Testis (tissue), 3 donors: ENCODE data around the gene ISCU. TPM values are rescaled to one million over a fixed set of nuclear protein-coding genes. Genes with fewer than 3 reads are reported as not detected.

ENCODE experiments used
- DNase-seq: peaks from one replicate; pipeline ENCODE4 v3.0.0-alpha.2; 2019
- H3K27ac ChIP-seq, 2 donors: fragments of 200-600 bp; sonication (generic); one replicate each; pipeline ENCODE4 v1.5.1; 2019
- H3K27me3 ChIP-seq: fragments of 200-600 bp; sonication (generic); one replicate; pipeline ENCODE4 v1.5.1; 2019
- H3K36me3 ChIP-seq: fragments of 200-600 bp; sonication (generic); one replicate; pipeline ENCODE4 v1.5.1; 2017; ENCODE audit warnings: low read depth; ENCODE audit errors: missing control alignments
- H3K4me1 ChIP-seq: fragments of 200-600 bp; sonication (generic); one replicate; pipeline ENCODE4 v1.5.1; 2019
- H3K4me3 ChIP-seq, 2 donors: fragments of 200-600 bp; sonication (generic); one replicate each; pipeline ENCODE4 v1.5.1; 2017 to 2019
- H3K9me3 ChIP-seq: fragments of 200-600 bp; sonication (generic); one replicate; pipeline ENCODE4 v1.5.1; 2017
- POLR2A ChIP-seq: fragments of 450-650 bp; IDR thresholded peaks from one replicate; pipeline ENCODE4 v1.6.1; 2017; ENCODE audit warnings: antibody characterized with exemption, mild to moderate bottlenecking, moderate library complexity
- WGBS, 2 donors: methylation state at CpG; one replicate each; pipeline ENCODE4 v1.1.5; 2018; 5-methylcytosine and 5-hydroxymethylcytosine counted together
- intact Hi-C: fragments of 100-400 bp; cut with DNase I; formaldehyde crosslinking; loops from one replicate; pipeline ENCODE4 v1.15.1; 2023; ENCODE audit warnings: low total_unique reads
- polyA plus RNA-seq: library from polyadenylated mRNA; stranded (reverse); fragments of 350-450 nt; fragmentation: Illumina TruSeq; extraction: RNeasy Lipid Tissue Mini Kit (QIAGEN cat#74804); gene quantifications from one replicate; pipeline ENCODE4 v1.2.3, GENCODE V29; 2014; ENCODE audit warnings: low read depth, low replicate concordance; ENCODE audit not compliant: insufficient read depth
- total RNA-seq, 2 donors: library from RNA; depleted of rRNA; stranded (reverse); fragments of >200 nt; gene quantifications; one replicate each; pipeline ENCODE4 v1.2.3, GENCODE V29; 2016
- TF ChIP-seq, protein P1 (sequence below), 3 experiments: fragments of 450-650 bp in 2 of 3; fragments of 200-600 bp in 1 of 3; sonication (generic) in 1 of 3; IDR thresholded peaks; one replicate each; pipeline ENCODE4 v1.5.1; 2016 to 2019; ENCODE audit warnings: antibody characterized with exemption in 3 of 3, mild to moderate bottlenecking in 2 of 3, moderate library complexity in 1 of 3

The ISCU gene
- total and polyA plus RNA-seq, 3 donors from 2014 or later: 217 to 238 (median 221) TPM

DNA sequence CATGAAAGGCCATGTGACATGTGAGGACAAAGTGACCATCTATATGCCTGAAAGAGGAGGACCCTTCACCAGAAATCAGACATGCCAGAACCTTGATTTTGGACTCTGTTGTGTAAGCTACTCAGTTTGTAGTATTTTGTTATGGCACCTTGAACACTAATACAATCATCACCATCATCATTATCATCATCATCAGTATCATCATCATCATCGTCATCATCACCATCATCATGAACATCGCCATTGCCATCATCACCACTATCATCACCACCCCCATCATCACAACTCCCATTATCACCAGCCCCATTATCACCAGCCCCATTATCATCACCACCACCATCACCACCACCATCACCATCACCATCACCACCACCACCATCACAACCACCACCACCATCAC lies 15.9 kb downstream of the ISCU start:
- H3K4me3 ChIP-seq: no peak overlapping the region
- peaks cover 11% of the 10 kb centered on the region for H3K4me1 ChIP-seq
- H3K9me3 ChIP-seq: no peaks in the 10 kb centered on the region
- intact Hi-C loops: no loop called here
- no peaks in the 10 kb centered on the region for H3K36me3 ChIP-seq
- TF ChIP-seq POLR2A: no peak
- TF ChIP-seq, protein P1, sequence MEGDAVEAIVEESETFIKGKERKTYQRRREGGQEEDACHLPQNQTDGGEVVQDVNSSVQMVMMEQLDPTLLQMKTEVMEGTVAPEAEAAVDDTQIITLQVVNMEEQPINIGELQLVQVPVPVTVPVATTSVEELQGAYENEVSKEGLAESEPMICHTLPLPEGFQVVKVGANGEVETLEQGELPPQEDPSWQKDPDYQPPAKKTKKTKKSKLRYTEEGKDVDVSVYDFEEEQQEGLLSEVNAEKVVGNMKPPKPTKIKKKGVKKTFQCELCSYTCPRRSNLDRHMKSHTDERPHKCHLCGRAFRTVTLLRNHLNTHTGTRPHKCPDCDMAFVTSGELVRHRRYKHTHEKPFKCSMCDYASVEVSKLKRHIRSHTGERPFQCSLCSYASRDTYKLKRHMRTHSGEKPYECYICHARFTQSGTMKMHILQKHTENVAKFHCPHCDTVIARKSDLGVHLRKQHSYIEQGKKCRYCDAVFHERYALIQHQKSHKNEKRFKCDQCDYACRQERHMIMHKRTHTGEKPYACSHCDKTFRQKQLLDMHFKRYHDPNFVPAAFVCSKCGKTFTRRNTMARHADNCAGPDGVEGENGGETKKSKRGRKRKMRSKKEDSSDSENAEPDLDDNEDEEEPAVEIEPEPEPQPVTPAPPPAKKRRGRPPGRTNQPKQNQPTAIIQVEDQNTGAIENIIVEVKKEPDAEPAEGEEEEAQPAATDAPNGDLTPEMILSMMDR (IDR thresholded peaks at IDR 0.05): no peak
- H3K27me3 ChIP-seq: no peaks in the 10 kb centered on the region
- 76 to 100% methylated on average over 2 of the region's 2 CpGs for WGBS, 2 donors
- no peak for DNase-seq
- H3K27ac ChIP-seq: no peak overlapping the region

DNA sequence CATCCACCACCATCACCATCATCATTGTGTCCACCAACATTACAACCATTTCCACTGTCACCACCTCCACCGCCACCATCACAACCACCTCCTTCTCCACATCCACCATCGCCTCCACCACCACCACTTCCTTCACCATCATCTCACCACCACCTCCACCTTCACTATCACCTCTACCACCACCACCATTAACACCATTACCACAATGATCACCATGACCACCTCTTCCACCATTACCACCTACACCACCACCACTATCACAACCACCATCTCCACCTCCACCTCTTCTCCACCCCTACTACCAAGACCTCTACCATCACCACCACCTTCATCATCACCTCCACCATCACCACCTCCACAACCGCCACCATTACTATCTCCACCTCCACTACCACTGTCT lies 16.4 kb downstream of the ISCU start:
- H3K9me3 ChIP-seq: no peaks in the 10 kb centered on the region
- no peaks in the 10 kb centered on the region for H3K36me3 ChIP-seq
- peaks cover 15% of the 10 kb centered on the region for H3K4me1 ChIP-seq
- WGBS, 2 donors: 96 to 97% methylated on average over 3 of the region's 3 CpGs
- H3K4me3 ChIP-seq: no peak overlapping the region
- intact Hi-C loops: no loop called here
- no peak overlapping the region for H3K27ac ChIP-seq
- no peak for DNase-seq
- TF ChIP-seq, protein P1 (IDR thresholded peaks at IDR 0.05): no peak
- no peak for TF ChIP-seq POLR2A
- H3K27me3 ChIP-seq: no peaks in the 10 kb centered on the region

DNA sequence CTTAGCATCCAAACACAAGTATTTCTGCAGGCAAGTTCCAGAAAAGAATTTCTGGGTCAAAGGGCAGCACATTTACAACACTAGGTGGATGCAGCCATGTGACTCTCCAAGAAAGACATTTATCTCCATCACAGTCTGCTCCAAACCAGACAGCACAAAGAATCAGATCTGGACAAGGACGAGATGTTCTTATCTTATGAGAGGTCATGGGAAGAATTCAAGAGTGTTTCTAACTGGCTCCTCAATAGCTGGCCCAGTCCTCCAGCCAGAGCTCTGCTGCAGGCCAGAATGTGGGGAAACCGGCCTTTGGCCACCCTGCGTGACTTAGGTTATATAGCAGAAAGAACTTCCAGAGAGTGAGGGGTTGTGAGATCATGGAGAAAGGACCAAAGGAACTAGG lies 18.1 kb downstream of the ISCU start:
- DNase-seq: no peak
- no peak overlapping the region for H3K27ac ChIP-seq
- 29 to 35% methylated on average over 3 of the region's 3 CpGs for WGBS, 2 donors

DNA sequence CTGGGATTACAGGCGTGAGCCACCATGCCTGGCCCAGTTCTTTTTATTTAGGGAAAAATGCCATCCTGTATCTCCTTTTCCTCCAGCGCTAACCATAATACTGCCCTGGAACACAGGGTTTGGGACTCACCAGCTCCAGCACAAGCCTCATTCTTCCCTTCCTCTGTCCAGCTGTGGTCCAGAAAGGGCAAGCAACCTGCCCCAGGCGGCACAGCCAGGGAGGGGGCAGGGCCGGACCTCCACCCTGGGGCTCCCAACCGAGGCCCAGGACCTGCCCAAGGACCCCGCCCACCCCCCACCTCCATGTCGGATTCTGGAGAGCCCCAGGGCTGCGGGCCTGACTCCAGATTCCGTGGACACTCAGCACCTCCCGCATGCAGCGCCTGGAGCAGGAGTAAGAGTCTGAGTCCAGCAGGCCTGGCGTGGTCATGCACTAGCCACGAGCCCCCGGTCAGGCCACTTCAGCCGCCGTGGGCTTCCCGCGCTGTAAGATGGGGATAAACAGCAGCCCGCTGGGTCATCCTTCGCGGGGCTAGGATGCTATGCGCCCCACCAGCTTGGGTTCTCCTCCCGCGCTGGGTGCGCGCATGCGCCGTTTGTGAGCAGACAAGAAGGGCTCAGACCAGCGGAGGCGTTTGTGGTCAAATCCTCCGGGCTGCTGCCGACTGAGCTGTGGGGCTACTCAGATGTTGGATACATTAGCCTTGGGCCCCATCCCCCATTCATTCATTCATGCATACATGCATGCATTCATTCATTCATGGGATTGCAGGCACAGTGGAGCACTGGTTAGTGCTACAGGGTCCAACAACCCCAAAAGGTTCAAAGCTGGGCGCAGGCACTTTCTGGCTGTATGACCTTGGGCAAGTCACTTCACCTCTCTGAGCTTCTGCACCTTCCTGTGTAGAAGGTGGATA lies 19.2 kb downstream of the ISCU start:
- Histone ChIP-seq H3K27me3 (no peaks in the 10 kb centered on the region), H3K4me3 (peak overlapping the region in 1 of 2 donors; percentile 20), H3K4me1 (peaks cover 15% of the 10 kb centered on the region), H3K27ac (no peak overlapping the region), H3K36me3 (no peaks in the 10 kb centered on the region), H3K9me3 (no peaks in the 10 kb centered on the region)
- 64 to 73% methylated on average over 6 to 33 of the region's 33 CpGs for WGBS, 2 donors
- intact Hi-C loops: no loop called here
- DNase-seq: peak; percentile 23
- no peak for TF ChIP-seq POLR2A
- TF ChIP-seq, protein P1 (IDR thresholded peaks at IDR 0.05): no peak

More for the DNA sequence above, 18.1 kb downstream of the ISCU start:
- peaks cover 15% of the 10 kb centered on the region for H3K4me1 ChIP-seq
- no peak overlapping the region for H3K4me3 ChIP-seq
- H3K9me3 ChIP-seq: no peaks in the 10 kb centered on the region
- TF ChIP-seq POLR2A: no peak
- TF ChIP-seq, protein P1 (IDR thresholded peaks at IDR 0.05): no peak
- no peaks in the 10 kb centered on the region for H3K27me3 ChIP-seq
- intact Hi-C loops: no loop called here
- H3K36me3 ChIP-seq: no peaks in the 10 kb centered on the region
